Lung (tissue), 12 donors: ENCODE measurements around the gene ADGRB2. TPM values are rescaled to one million over a fixed set of nuclear protein-coding genes. Genes with fewer than 3 reads are reported as not detected.

Experiments
- ATAC-seq: fragments of 200-7000 bp; cut with Tn5 transposase; one replicate; pipeline ENCODE4 v1.9.1; 2020; ENCODE audit warnings: moderate number of reproducible peaks; ENCODE audit not compliant: insufficient read depth, low FRiP score
- DNase-seq, 3 donors: peaks; one replicate each; pipeline ENCODE4 v3.0.0-alpha.2; 2013 to 2017
- H3K27ac ChIP-seq, 2 donors: one replicate each; pipeline ENCODE4 v1.5.1; 2013; ENCODE audit warnings: mild to moderate bottlenecking in 2 of 2, moderate library complexity in 2 of 2, control low read depth in 1 of 2, inconsistent platforms in 1 of 2, low read depth in 1 of 2, low read length in 1 of 2
- H3K27me3 ChIP-seq, 3 donors: one replicate each; pipeline ENCODE4 v1.5.1; 2013; ENCODE audit warnings: low read length in 2 of 3; ENCODE audit not compliant: control insufficient read depth in 3 of 3, insufficient read depth in 3 of 3
- H3K36me3 ChIP-seq, 4 donors: one replicate each; pipeline ENCODE4 v1.5.1; 2013; ENCODE audit warnings: low read length in 4 of 4, mild to moderate bottlenecking in 1 of 4, moderate library complexity in 1 of 4; ENCODE audit not compliant: control insufficient read depth in 4 of 4, insufficient read depth in 4 of 4
- H3K4me1 ChIP-seq, 5 donors: one replicate each; pipeline ENCODE4 v1.5.1; 2013; ENCODE audit warnings: low read length in 5 of 5, mild to moderate bottlenecking in 2 of 5, moderate library complexity in 1 of 5; ENCODE audit not compliant: control insufficient read depth in 5 of 5, insufficient read depth in 5 of 5
- H3K4me3 ChIP-seq: one replicate; pipeline ENCODE4 v1.5.1; 2013; ENCODE audit warnings: mild to moderate bottlenecking, control low read depth, moderate library complexity
- H3K9ac ChIP-seq, 2 donors: one replicate each; pipeline ENCODE4 v1.5.1; 2013; ENCODE audit warnings: low read length in 2 of 2, control low read depth in 1 of 2; ENCODE audit not compliant: insufficient read depth in 1 of 2
- H3K9me3 ChIP-seq, 4 donors: one replicate each; pipeline ENCODE4 v1.5.1; 2013; ENCODE audit warnings: low read length in 3 of 4, mild to moderate bottlenecking in 1 of 4, moderate library complexity in 1 of 4; ENCODE audit not compliant: control insufficient read depth in 4 of 4, insufficient read depth in 3 of 4
- WGBS, 2 donors: extraction: QIAGEN DNeasy Blood & Tissue Kit; methylation state at CpG; one replicate each; pipeline ENCODE4 v1.1.7; 2013; 5-methylcytosine and 5-hydroxymethylcytosine counted together
- polyA plus RNA-seq, 2 donors: library from polyadenylated mRNA; stranded (reverse); fragments of 200-250 nt; gene quantifications; one replicate each; pipeline ENCODE4 v1.2.1, GENCODE V29; 2013
- total RNA-seq, 2 donors: library from RNA; depleted of rRNA in 1 of 2; stranded (reverse); fragments of >200 nt in 1 of 2; gene quantifications; one replicate each; pipeline ENCODE4 v1.2.1, GENCODE V29; 2014 to 2021
- TF ChIP-seq, protein P1 (sequence below): IDR thresholded peaks from 2 replicates; pipeline ENCODE4 v1.5.1; 2012; ENCODE audit warnings: mild to moderate bottlenecking; ENCODE audit errors: control extremely low read depth, extremely low read depth
- donor health status: control.
- donor health status: control.
- donor health status: Bipolar disorder and iron deficiency.
- donor health status: healthy.
- donor health status: DM: yes; HTN: yes; CAD: no.

The ADGRB2 gene
- total and polyA plus RNA-seq, 4 donors = 0.44 to 7.6 (median 1.3) TPM

DNA sequence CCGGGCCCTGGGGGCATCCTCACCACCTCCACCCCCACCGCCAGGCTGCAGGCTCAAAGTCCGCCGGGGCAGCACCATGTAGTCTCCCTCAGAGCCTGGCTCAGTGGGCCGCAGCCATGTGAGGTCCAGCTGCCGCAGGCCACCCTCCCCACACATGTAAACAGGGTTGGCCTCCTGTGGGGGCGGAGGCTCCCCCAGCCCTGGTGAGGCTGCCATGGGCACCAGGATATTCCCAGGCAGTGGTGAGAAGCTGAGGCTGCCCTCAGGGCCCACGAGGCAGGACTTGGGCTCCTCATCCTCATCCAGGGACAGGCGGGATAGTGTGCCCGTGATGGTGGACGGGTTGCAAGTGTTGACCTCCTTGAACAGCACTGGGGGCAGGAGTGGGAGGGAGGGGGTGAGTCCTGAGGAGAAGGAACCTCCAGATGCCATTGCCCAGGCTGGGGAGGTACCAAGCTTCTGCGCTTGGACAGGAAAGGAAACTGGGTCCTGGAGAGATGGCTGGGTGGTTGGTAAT is 33.0 kb downstream of the ADGRB2 start:
- ATAC-seq = no peak

DNA sequence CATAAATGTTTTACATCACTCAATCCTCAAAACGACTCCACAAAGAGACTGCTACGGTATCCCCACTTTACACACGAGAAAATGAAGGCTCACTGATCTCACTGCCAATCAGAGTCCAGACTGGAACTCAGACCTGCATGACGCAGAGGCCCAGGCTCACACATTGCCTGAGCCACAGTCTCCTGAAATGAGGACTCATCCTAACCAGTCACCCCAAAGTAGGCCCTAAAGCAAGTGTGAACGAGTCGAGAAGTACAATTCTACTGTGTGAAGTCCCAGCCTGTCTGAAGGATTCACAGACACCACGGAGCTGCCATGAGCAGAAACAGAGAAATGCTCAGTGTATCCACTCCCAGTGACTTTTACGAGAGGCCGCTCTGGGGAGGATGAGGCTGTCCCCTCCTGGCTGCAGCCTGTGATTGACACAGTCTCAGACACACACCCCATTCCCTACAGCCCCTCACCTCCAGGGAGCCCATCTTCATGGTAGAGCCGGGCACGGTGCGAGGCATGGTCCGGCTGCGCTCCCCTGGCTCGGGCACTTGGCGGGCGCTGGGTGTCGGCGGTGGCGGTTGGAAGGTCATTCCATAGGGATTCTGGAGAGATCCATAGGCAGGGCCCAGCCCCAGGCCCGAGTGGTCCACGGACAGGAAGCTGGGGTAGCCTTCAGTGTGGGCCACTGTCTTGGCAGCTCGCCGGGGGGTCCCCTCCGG is 33.6 kb downstream of the ADGRB2 start:
- no peak for ATAC-seq
- Histone ChIP-seq H3K27me3 (no peaks in the 10 kb centered on the region), H3K9me3 (peaks cover 0 to 2% (median 0%) of the 10 kb centered on the region in 4 donors), H3K4me1 (no peaks in the 10 kb centered on the region), H3K4me3 (no peak overlapping the region), H3K36me3 (peaks cover 0 to 2% (median 0%) of the 10 kb centered on the region in 4 donors), H3K9ac (no peak overlapping the region), H3K27ac (no peak overlapping the region)
- DNase-seq = no peak
- 90 to 93% methylated on average over 25 of the region's 25 CpGs for WGBS, 2 donors
- TF ChIP-seq, protein P1, sequence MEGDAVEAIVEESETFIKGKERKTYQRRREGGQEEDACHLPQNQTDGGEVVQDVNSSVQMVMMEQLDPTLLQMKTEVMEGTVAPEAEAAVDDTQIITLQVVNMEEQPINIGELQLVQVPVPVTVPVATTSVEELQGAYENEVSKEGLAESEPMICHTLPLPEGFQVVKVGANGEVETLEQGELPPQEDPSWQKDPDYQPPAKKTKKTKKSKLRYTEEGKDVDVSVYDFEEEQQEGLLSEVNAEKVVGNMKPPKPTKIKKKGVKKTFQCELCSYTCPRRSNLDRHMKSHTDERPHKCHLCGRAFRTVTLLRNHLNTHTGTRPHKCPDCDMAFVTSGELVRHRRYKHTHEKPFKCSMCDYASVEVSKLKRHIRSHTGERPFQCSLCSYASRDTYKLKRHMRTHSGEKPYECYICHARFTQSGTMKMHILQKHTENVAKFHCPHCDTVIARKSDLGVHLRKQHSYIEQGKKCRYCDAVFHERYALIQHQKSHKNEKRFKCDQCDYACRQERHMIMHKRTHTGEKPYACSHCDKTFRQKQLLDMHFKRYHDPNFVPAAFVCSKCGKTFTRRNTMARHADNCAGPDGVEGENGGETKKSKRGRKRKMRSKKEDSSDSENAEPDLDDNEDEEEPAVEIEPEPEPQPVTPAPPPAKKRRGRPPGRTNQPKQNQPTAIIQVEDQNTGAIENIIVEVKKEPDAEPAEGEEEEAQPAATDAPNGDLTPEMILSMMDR = no peak

More for the DNA sequence above, 33.0 kb downstream of the ADGRB2 start:
- WGBS, 2 donors = 91 to 93% methylated on average over 12 of the region's 12 CpGs
- Histone ChIP-seq H3K27ac (no peak overlapping the region), H3K4me3 (no peak overlapping the region), H3K9me3 (peaks cover 0 to 2% (median 0%) of the 10 kb centered on the region in 4 donors), H3K36me3 (peaks cover 0 to 2% (median 0%) of the 10 kb centered on the region in 4 donors), H3K9ac (no peak overlapping the region), H3K27me3 (no peaks in the 10 kb centered on the region), H3K4me1 (no peaks in the 10 kb centered on the region)
- TF ChIP-seq, protein P1 = no peak
- no peak for DNase-seq

DNA sequence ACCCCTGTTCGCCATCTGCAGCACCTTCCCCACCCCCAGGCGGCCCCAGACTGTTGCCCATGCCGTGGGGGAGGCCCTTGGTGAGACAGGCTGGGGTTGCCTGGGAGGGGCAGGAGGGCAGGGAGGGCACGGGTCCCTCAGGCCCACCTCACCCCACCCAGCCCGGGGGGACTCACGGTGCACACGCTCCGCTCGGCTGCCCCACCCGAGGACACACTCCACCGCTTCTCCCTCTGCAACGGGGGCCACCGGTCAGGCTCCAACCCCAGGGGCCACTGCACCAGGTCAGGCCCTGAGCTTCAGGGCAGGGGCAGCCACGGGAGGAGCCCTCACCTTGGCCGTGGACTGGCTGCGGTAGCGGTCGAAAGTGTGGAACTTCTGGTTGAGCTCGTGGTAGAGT is 36.3 kb downstream of the ADGRB2 start:
- H3K4me1 ChIP-seq = no peaks in the 10 kb centered on the region
- H3K27me3 ChIP-seq = no peaks in the 10 kb centered on the region
- no peak overlapping the region for H3K27ac ChIP-seq
- H3K4me3 ChIP-seq = no peak overlapping the region
- peaks cover 0 to 2% (median 0%) of the 10 kb centered on the region in 4 donors for H3K36me3 ChIP-seq
- ATAC-seq (no peak), DNase-seq (no peak)
- no peak overlapping the region for H3K9ac ChIP-seq
- H3K9me3 ChIP-seq = peaks cover 0 to 4% (median 0%) of the 10 kb centered on the region in 4 donors
- TF ChIP-seq, protein P1 = no peak
- WGBS, 2 donors = 89 to 90% methylated on average over 19 of the region's 19 CpGs
